ENCODE results near the gene GDA. TPM values are rescaled to one million over a fixed set of nuclear protein-coding genes. Genes with fewer than 3 reads are reported as not detected.

The GDA gene
- total RNA-seq, 1 experiment from 2014 or later, result 5.0 TPM

- ATAC-seq, result no peak
- no peak overlapping the region for H3K4me3 ChIP-seq (ENCODE audit: low read depth in 2 of 2, low read length in 2 of 2)
- intact Hi-C loops (cut with micrococcal nuclease; ENCODE audit: unreplicated experiment) (no loop called here), in situ Hi-C loops (cut with HindIII; ENCODE audit: low pct_unique_long_range_greater_than_20kb, low sequenced_read_pairs) (no loop called here)
- no peak overlapping the region for H3K27ac ChIP-seq (ENCODE audit: low read length)
- ChIA-PET CTCF (no interaction called here), POLR2A (no interaction called here)
- H3K4me1 ChIP-seq (ENCODE audit: control insufficient read depth, insufficient read depth, low read length), result peaks cover 7% of the 10 kb centered on the region
- no peaks in the 10 kb centered on the region; the same call in 1 of the 2 replicates for H3K36me3 ChIP-seq (ENCODE audit: control insufficient read depth, insufficient read depth, low read length)
- no peak for TF ChIP-seq SIN3A (IDR thresholded peaks at IDR 0.05; ENCODE audit: borderline replicate concordance, insufficient read depth, low read depth, low read length)
- TF ChIP-seq, protein P1, sequence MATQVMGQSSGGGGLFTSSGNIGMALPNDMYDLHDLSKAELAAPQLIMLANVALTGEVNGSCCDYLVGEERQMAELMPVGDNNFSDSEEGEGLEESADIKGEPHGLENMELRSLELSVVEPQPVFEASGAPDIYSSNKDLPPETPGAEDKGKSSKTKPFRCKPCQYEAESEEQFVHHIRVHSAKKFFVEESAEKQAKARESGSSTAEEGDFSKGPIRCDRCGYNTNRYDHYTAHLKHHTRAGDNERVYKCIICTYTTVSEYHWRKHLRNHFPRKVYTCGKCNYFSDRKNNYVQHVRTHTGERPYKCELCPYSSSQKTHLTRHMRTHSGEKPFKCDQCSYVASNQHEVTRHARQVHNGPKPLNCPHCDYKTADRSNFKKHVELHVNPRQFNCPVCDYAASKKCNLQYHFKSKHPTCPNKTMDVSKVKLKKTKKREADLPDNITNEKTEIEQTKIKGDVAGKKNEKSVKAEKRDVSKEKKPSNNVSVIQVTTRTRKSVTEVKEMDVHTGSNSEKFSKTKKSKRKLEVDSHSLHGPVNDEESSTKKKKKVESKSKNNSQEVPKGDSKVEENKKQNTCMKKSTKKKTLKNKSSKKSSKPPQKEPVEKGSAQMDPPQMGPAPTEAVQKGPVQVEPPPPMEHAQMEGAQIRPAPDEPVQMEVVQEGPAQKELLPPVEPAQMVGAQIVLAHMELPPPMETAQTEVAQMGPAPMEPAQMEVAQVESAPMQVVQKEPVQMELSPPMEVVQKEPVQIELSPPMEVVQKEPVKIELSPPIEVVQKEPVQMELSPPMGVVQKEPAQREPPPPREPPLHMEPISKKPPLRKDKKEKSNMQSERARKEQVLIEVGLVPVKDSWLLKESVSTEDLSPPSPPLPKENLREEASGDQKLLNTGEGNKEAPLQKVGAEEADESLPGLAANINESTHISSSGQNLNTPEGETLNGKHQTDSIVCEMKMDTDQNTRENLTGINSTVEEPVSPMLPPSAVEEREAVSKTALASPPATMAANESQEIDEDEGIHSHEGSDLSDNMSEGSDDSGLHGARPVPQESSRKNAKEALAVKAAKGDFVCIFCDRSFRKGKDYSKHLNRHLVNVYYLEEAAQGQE (IDR thresholded peaks at IDR 0.05; ENCODE audit: insufficient read depth in 1 of 2, low read depth in 2 of 2, low read length in 1 of 2), result no peak
- no peak for TF ChIP-seq TCF7L2 (IDR thresholded peaks at IDR 0.05; ENCODE audit: low read depth, low read length)
- no peak for TF ChIP-seq CTCF (IDR thresholded peaks at IDR 0.05)
- no peak for TF ChIP-seq POLR2AphosphoS5 (IDR thresholded peaks at IDR 0.05; ENCODE audit: low read depth, low read length)
- H3K27me3 ChIP-seq (ENCODE audit: control insufficient read depth, insufficient read depth, low read length), result no peaks in the 10 kb centered on the region; the same call in 1 of the 2 replicates
- no peaks in the 10 kb centered on the region for H3K9me3 ChIP-seq (ENCODE audit: control insufficient read depth, insufficient read depth, low read depth, low read length)
- BruUV-seq (replicated peaks), result no TSS peak
- no peak for DNase-seq (ENCODE audit: low read depth, low spot score)
Measured at GRCh38 chr9:72144756-72145492, 4.3 kb upstream of the GDA start.

DNA sequence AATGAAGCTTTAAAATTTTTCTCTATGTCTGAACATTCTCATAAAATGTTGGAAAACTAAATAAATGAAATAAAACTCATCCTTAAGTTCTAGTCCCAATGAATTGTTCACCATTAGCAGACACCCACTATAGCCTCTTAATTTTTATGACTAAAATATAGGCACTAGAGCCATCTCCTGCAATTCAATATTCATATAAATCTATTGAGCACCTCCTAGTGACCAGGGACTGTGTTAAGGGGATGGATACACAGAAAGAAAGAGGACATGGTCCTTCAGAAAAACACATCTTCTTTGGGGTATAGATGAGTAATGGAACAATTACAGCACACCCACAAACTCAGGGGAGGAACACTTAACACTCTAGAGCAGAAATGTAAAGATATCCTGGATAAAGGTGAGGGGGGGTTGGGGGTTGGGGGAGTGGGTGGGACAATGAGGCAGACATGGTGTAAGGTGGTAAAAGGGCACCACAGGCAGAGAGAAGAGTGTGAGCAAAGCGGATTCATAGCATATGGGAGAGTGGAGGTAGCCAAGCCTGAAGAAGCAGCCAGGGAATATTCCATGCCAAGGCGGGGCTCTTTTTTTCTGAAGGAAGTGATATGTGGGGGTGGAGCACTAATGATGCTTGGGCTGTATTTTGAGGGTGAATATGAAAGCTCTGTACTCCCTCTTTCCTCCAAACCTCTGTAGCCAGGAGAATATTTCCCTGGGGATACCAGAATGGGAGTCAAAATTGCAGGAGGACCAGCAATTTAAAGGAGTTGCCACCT is 3.3 kb upstream of the GDA start:
- Histone ChIP-seq H3K4me1 (ENCODE audit: control insufficient read depth, insufficient read depth, low read length) (peaks cover 7% of the 10 kb centered on the region), H3K36me3 (ENCODE audit: control insufficient read depth, insufficient read depth, low read length) (no peaks in the 10 kb centered on the region; the same call in 1 of the 2 replicates), H3K9me3 (ENCODE audit: control insufficient read depth, insufficient read depth, low read depth, low read length) (no peaks in the 10 kb centered on the region), H3K27me3 (ENCODE audit: control insufficient read depth, insufficient read depth, low read length) (peaks cover 5% of the 10 kb centered on the region), H3K27ac (ENCODE audit: low read length) (no peak overlapping the region), H3K4me3 (ENCODE audit: low read depth in 2 of 2, low read length in 2 of 2) (no peak overlapping the region)
- DNase-seq (ENCODE audit: low read depth, low spot score) (no peak), ATAC-seq (no peak)
- TF ChIP-seq POLR2AphosphoS5 (IDR thresholded peaks at IDR 0.05; ENCODE audit: low read depth, low read length), result no peak
- no peak for TF ChIP-seq TCF7L2 (IDR thresholded peaks at IDR 0.05; ENCODE audit: low read depth, low read length)
- TF ChIP-seq, protein P1 (IDR thresholded peaks at IDR 0.05; ENCODE audit: insufficient read depth in 1 of 2, low read depth in 2 of 2, low read length in 1 of 2), result no peak
- no peak for TF ChIP-seq SIN3A (IDR thresholded peaks at IDR 0.05; ENCODE audit: borderline replicate concordance, insufficient read depth, low read depth, low read length)
- no peak for TF ChIP-seq CTCF (IDR thresholded peaks at IDR 0.05)
- in situ Hi-C loops (cut with HindIII; ENCODE audit: low pct_unique_long_range_greater_than_20kb, low sequenced_read_pairs) (no loop called here), intact Hi-C loops (cut with micrococcal nuclease; ENCODE audit: unreplicated experiment) (no loop called here)
- no TSS peak for BruUV-seq (replicated peaks)
- ChIA-PET POLR2A (no interaction called here), CTCF (no interaction called here)
